DLD1 (cell line): ENCODE data around the gene TRIM44.
"Not testable (repeated sequence)": the region's sequence is repeated elsewhere in the genome, so short reads cannot be mapped to it uniquely, and the experiment has no call there.

Source experiments
- in situ Hi-C: cut with HindIII; loops from 2 replicates; pipeline ENCODE4 v1.10.0; 2017; ENCODE audit warnings: low sequenced_read_pairs

TRIM44 gene

GRCh38 chr11:35711924-35712323 is 49.3 kb downstream of the TRIM44 start:
- in situ Hi-C loops, result no loop called here

GRCh38 chr11:35712533-35712932 is 50.0 kb downstream of the TRIM44 start:
- in situ Hi-C loops, result no loop called here

- in situ Hi-C loops, result no loop called here
These were observed 52.5 kb downstream of the TRIM44 start for GRCh38 chr11:35714882-35715627.

GRCh38 chr11:35715677-35716076 is 53.1 kb downstream of the TRIM44 start:
- in situ Hi-C loops, result not testable (repeated sequence)

- in situ Hi-C loops, result no loop called here
These were observed 54.5 kb downstream of the TRIM44 start for GRCh38 chr11:35717043-35717442.

- in situ Hi-C loops, result no loop called here
These were observed 54.9 kb downstream of the TRIM44 start for GRCh38 chr11:35717520-35717919.

GRCh38 chr11:35721651-35722282 is 59.2 kb downstream of the TRIM44 start:
- in situ Hi-C loops, result no loop called here

- in situ Hi-C loops, result no loop called here
These were observed 60.1 kb downstream of the TRIM44 start for GRCh38 chr11:35722641-35723040.

- in situ Hi-C loops, result no loop called here
These were observed 60.9 kb downstream of the TRIM44 start for GRCh38 chr11:35723493-35723892.

- in situ Hi-C loops, result no loop called here
These were observed 61.3 kb downstream of the TRIM44 start for GRCh38 chr11:35723913-35724312.

- in situ Hi-C loops, result no loop called here
These were observed 63.3 kb downstream of the TRIM44 start for GRCh38 chr11:35725885-35726284.

GRCh38 chr11:35727140-35727539 is 64.6 kb downstream of the TRIM44 start:
- in situ Hi-C loops, result no loop called here

- in situ Hi-C loops, result no loop called here
These were observed 67.7 kb downstream of the TRIM44 start for GRCh38 chr11:35730254-35730653.

- in situ Hi-C loops, result no loop called here
These were observed 72.3 kb downstream of the TRIM44 start for GRCh38 chr11:35734669-35735410.

- in situ Hi-C loops, result no loop called here
These were observed 72.8 kb downstream of the TRIM44 start for GRCh38 chr11:35735411-35735810.

GRCh38 chr11:35735903-35736302 is 73.3 kb downstream of the TRIM44 start:
- in situ Hi-C loops, result no loop called here

GRCh38 chr11:35736952-35737351 is 74.4 kb downstream of the TRIM44 start:
- in situ Hi-C loops, result no loop called here

- in situ Hi-C loops, result no loop called here
These were observed 77.7 kb downstream of the TRIM44 start for GRCh38 chr11:35740061-35740799.

- in situ Hi-C loops, result no loop called here
These were observed 80.3 kb downstream of the TRIM44 start for GRCh38 chr11:35742707-35743454.

GRCh38 chr11:35746356-35747153 is 84.0 kb downstream of the TRIM44 start:
- in situ Hi-C loops, result no loop called here
